Neural cell (in vitro differentiated cells): ENCODE results near the gene PALM3. TPM values are rescaled to one million over a fixed set of nuclear protein-coding genes. Genes with fewer than 3 reads are reported as not detected.
"Not testable (repeated sequence)": the region's sequence is repeated elsewhere in the genome, so short reads cannot be mapped to it uniquely, and the experiment has no call there.

Experiments used
- H2AFZ ChIP-seq: fragments of 200-600, 300-800 bp; sonication (generic), shearing (Covaris generic); 2 replicates; pipeline ENCODE4 v1.6.0; 2014; ENCODE audit warnings: low read depth, mild to moderate bottlenecking, antibody characterized with exemption, low read length, moderate library complexity
- H3F3A ChIP-seq: fragments of 200-600 bp; shearing (Covaris generic); 2 replicates; pipeline ENCODE4 v1.6.1; 2016; ENCODE audit warnings: mild to moderate bottlenecking, moderate library complexity, mixed read lengths, antibody characterized with exemption, low read length; ENCODE audit not compliant: insufficient read depth, poor library complexity, severe bottlenecking
- H3K27ac ChIP-seq: fragments of 200-600, 300-800 bp; sonication (generic), shearing (Covaris generic); 2 replicates; pipeline ENCODE4 v1.5.1; 2014; ENCODE audit warnings: mild to moderate bottlenecking, low read length, moderate library complexity
- H3K27me3 ChIP-seq: fragments of 300-800, 200-600 bp; sonication (generic), shearing (Covaris generic); 2 replicates; pipeline ENCODE4 v1.6.0; 2014; ENCODE audit warnings: mild to moderate bottlenecking, low read depth, low read length, moderate library complexity; ENCODE audit not compliant: insufficient read depth
- H3K36me3 ChIP-seq: fragments of 300-800, 200-600 bp; sonication (generic), shearing (Covaris generic); 2 replicates; pipeline ENCODE4 v1.5.1; 2014; ENCODE audit warnings: mild to moderate bottlenecking, antibody characterized with exemption, low read length, moderate library complexity; ENCODE audit not compliant: insufficient read depth
- H3K4me2 ChIP-seq: fragments of 300-800, 200-600 bp; sonication (generic), shearing (Covaris generic); 2 replicates; pipeline ENCODE4 v1.6.0; 2014; ENCODE audit warnings: mild to moderate bottlenecking, low read length
- H3K4me3 ChIP-seq: fragments of 300-800, 200-600 bp; sonication (generic), shearing (Covaris generic); 2 replicates; pipeline ENCODE4 v1.5.1; 2014; ENCODE audit warnings: mild to moderate bottlenecking, low read length, moderate library complexity
- H3K79me2 ChIP-seq: fragments of 200-600 bp; shearing (Covaris generic); replicated peaks from 2 replicates; pipeline ENCODE4 v1.6.0; 2014; ENCODE audit warnings: mild to moderate bottlenecking, low read length, moderate library complexity; ENCODE audit not compliant: insufficient read depth
- H3K9ac ChIP-seq: fragments of 300-800, 200-600 bp; sonication (generic), shearing (Covaris generic); 2 replicates; pipeline ENCODE4 v1.6.1; 2016; ENCODE audit warnings: mild to moderate bottlenecking, low read length, mixed read lengths
- H3K9me2 ChIP-seq: fragments of 200-600 bp; shearing (Covaris generic); 2 replicates; pipeline ENCODE4 v1.6.1; 2016; ENCODE audit warnings: mild to moderate bottlenecking, low read length, mixed read lengths; ENCODE audit not compliant: insufficient read depth
- H3K9me3 ChIP-seq: fragments of 200-600, 300-800 bp; sonication (generic), shearing (Covaris generic); 2 replicates; pipeline ENCODE4 v1.6.1; 2016; ENCODE audit warnings: mild to moderate bottlenecking, mixed run types, low read length, moderate library complexity, mixed read lengths
- H4K20me1 ChIP-seq: fragments of 200-600 bp; shearing (Covaris generic); 2 replicates; pipeline ENCODE4 v1.6.1; 2016; ENCODE audit warnings: mild to moderate bottlenecking, mixed run types; ENCODE audit not compliant: insufficient read depth
- CTCF ChIP-seq: fragments of 450-650 bp; IDR thresholded peaks from 2 replicates; pipeline ENCODE4 v1.5.1; 2014; ENCODE audit warnings: antibody characterized with exemption, mild to moderate bottlenecking, moderate library complexity; ENCODE audit not compliant: poor library complexity, severe bottlenecking
- EZH2 ChIP-seq: fragments of 200-600, 300-800 bp; shearing (Covaris generic), sonication (generic); IDR thresholded peaks from 2 replicates; pipeline ENCODE4 v1.6.1; 2014; ENCODE audit warnings: antibody characterized with exemption, low read length, borderline replicate concordance, mild to moderate bottlenecking; ENCODE audit not compliant: insufficient read depth, poor library complexity, severe bottlenecking
- POLR2AphosphoS5 ChIP-seq: IDR thresholded peaks from 2 replicates; pipeline ENCODE4 v1.6.1; 2012
- RAD21 ChIP-seq: fragments of 450-650 bp; conservative IDR thresholded peaks from 2 replicates; pipeline ENCODE4 v1.6.1; 2014; ENCODE audit warnings: antibody characterized with exemption, mild to moderate bottlenecking, moderate library complexity
- REST ChIP-seq: IDR thresholded peaks from 2 replicates; pipeline ENCODE4 v1.6.1; 2012; ENCODE audit warnings: borderline replicate concordance
- SMC3 ChIP-seq: fragments of 450-650 bp; conservative IDR thresholded peaks from 2 replicates; pipeline ENCODE4 v1.6.1; 2014; ENCODE audit warnings: antibody characterized with exemption, mild to moderate bottlenecking, moderate library complexity; ENCODE audit not compliant: poor library complexity
- polyA plus RNA-seq: library from polyadenylated mRNA; depleted of rRNA; stranded (reverse); fragments of >200 nt; gene quantifications from 2 replicates; pipeline ENCODE4 v1.2.3, GENCODE V29; 2014

The PALM3 gene
- polyA plus RNA-seq, 1 donor from 2014 or later, result 0.33 TPM

GRCh38 chr19:14027856-14028450 lies 33.9 kb downstream of the PALM3 start, which contains the start of gene RLN3:
TSS of gene RLN3 (plus strand) at chr19:14028148. CDS start at chr19:14028205, 57 bp downstream.
- no peak within 1 kb of the TSS for H3K4me2 ChIP-seq
- peaks cover 19% of the 10 kb centered on the region for H3K27me3 ChIP-seq
- H3K36me3 ChIP-seq, result no peaks in the 10 kb centered on the region
- no peak within 1 kb of the TSS for H3K9ac ChIP-seq
- H3K4me3 ChIP-seq, result no peak within 1 kb of the TSS
- no peak within 1 kb of the TSS for H2AFZ ChIP-seq
- H3K79me2 ChIP-seq, result no peaks in the 10 kb centered on the region
- H3K9me3 ChIP-seq, result no peaks in the 10 kb centered on the region
- no peaks in the 10 kb centered on the region for H4K20me1 ChIP-seq
- no peaks in the 10 kb centered on the region for H3K9me2 ChIP-seq
- no peak for TF ChIP-seq REST
- TF ChIP-seq POLR2AphosphoS5, result no peak
- no peak for TF ChIP-seq RAD21
- H3F3A ChIP-seq, result no peaks in the 10 kb centered on the region
- H3K27ac ChIP-seq, result no peak within 1 kb of the TSS

GRCh38 chr19:14026652-14027192 lies 35.2 kb downstream of the PALM3 start:
- H3K9ac ChIP-seq, H3F3A ChIP-seq, H4K20me1 ChIP-seq, H3K9me2 ChIP-seq, H2AFZ ChIP-seq, H3K79me2 ChIP-seq, H3K36me3 ChIP-seq, H3K4me3 ChIP-seq, H3K9me3 ChIP-seq, H3K4me2 ChIP-seq, H3K27ac ChIP-seq: not testable (repeated sequence)
- H3K27me3 ChIP-seq, result peaks cover 12% of the 10 kb centered on the region

- Histone ChIP-seq H3K27me3 (no peaks in the 10 kb centered on the region), H4K20me1 (no peaks in the 10 kb centered on the region), H3K9ac (no peak overlapping the region), H2AFZ (no peak overlapping the region), H3K4me3 (no peak overlapping the region), H3K36me3 (no peaks in the 10 kb centered on the region), H3K79me2 (no peaks in the 10 kb centered on the region), H3K9me2 (no peaks in the 10 kb centered on the region), H3K4me2 (no peak overlapping the region), H3K27ac (no peak overlapping the region), H3F3A (no peaks in the 10 kb centered on the region), H3K9me3 (no peaks in the 10 kb centered on the region)
- TF ChIP-seq REST (no peak), SMC3 (no peak), CTCF (no peak), EZH2 (no peak)
Measured at GRCh38 chr19:14023404-14024235, 38.3 kb downstream of the PALM3 start.
